Spleen (tissue), 7 donors: Measurements from ENCODE around the gene PHKB.
"Not testable (repeated sequence)": the region's sequence is repeated elsewhere in the genome, so short reads cannot be mapped to it uniquely, and the experiment has no call there.

Experiments used
- POLR2A ChIP-seq, 3 donors: fragments of 450-650 bp; IDR thresholded peaks; one replicate each; pipeline ENCODE4 v1.5.1; 2017; ENCODE audit warnings: antibody characterized with exemption in 3 of 3, mild to moderate bottlenecking in 1 of 3
- POLR2AphosphoS5 ChIP-seq, 3 donors: sonication (generic); formaldehyde crosslinking; IDR thresholded peaks; one replicate each; pipeline ENCODE4 v1.5.1; 2017; ENCODE audit warnings: antibody characterized with exemption in 3 of 3
- TF ChIP-seq, protein P1 (sequence below), 11 experiments: fragments of 200-600 bp in 7 of 11; fragments of 450-650 bp in 4 of 11; sonication (generic) in 4 of 11; IDR thresholded peaks in 8 of 11; conservative IDR thresholded peaks in 3 of 11; 1 replicate in 7 of 11; 2 replicates in 4 of 11; pipeline versions ENCODE4 v1.4.0 to v1.8.0; 2016 to 2021; ENCODE audit warnings: antibody characterized with exemption in 11 of 11, inconsistent platforms in 4 of 11, mild to moderate bottlenecking in 1 of 11
- donor health status: DM: no; HTN: no; CAD: no; lungs with moderate emphysema.
- donor health status: DM: no; HTN: no; CAD: no.
- donor health status: DM: no; HTN: no; CAD: no.

DNA sequence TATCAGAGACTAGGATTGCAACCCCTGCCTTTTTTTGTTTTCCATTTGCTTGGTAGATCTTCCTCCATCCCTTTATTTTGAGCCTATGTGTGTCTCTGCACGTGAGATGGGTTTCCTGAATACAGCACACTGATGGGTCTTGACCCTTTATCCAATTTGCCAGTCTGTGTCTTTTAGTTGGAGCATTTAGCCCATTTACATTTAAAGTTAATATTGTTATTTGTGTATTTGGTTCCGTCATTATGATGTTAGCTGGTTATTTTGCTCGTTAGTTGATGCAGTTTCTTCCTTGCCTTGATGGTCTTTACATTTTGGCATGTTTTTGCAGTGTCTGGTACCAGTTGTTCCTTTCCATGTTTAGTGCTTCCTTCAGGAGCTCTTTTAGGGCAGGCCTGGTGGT, 220.4 kb downstream of the PHKB start:
- TF ChIP-seq, protein P1, sequence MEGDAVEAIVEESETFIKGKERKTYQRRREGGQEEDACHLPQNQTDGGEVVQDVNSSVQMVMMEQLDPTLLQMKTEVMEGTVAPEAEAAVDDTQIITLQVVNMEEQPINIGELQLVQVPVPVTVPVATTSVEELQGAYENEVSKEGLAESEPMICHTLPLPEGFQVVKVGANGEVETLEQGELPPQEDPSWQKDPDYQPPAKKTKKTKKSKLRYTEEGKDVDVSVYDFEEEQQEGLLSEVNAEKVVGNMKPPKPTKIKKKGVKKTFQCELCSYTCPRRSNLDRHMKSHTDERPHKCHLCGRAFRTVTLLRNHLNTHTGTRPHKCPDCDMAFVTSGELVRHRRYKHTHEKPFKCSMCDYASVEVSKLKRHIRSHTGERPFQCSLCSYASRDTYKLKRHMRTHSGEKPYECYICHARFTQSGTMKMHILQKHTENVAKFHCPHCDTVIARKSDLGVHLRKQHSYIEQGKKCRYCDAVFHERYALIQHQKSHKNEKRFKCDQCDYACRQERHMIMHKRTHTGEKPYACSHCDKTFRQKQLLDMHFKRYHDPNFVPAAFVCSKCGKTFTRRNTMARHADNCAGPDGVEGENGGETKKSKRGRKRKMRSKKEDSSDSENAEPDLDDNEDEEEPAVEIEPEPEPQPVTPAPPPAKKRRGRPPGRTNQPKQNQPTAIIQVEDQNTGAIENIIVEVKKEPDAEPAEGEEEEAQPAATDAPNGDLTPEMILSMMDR (IDR thresholded peaks at IDR 0.05 in 8 of 11, conservative IDR thresholded peaks at IDR 0.05 in 3 of 11) = not testable (repeated sequence)
- TF ChIP-seq POLR2A, POLR2AphosphoS5 (IDR thresholded peaks at IDR 0.05): not testable (repeated sequence)
